AG09309 (cell line): Measurements from ENCODE around the gene PRDM1.
"Not testable (repeated sequence)": the region's sequence is repeated elsewhere in the genome, so short reads cannot be mapped to it uniquely, and the experiment has no call there.

Experiments used
- DNase-seq: peaks from one replicate; pipeline ENCODE4 v3.0.0-alpha.2; 2010; ENCODE audit warnings: low read depth
- H3K4me3 ChIP-seq: 2 replicates; pipeline ENCODE4 v1.5.1; 2011; ENCODE audit warnings: mild to moderate bottlenecking, low read depth, low read length, moderate library complexity; ENCODE audit not compliant: control insufficient read depth
- CTCF ChIP-seq: IDR thresholded peaks from 2 replicates; pipeline ENCODE4 v1.5.1; 2011; ENCODE audit warnings: mild to moderate bottlenecking, low read depth, low read length, inconsistent platforms; ENCODE audit not compliant: insufficient read depth, control insufficient read depth; ENCODE audit errors: missing control alignments

The PRDM1 gene

GRCh38 chr6:106147476-106147875 is 61.3 kb downstream of the PRDM1 start:
- no peak for TF ChIP-seq CTCF
- no peak for DNase-seq
- no peak overlapping the region for H3K4me3 ChIP-seq

GRCh38 chr6:106149472-106150069 is 63.4 kb downstream of the PRDM1 start:
- DNase-seq = no peak
- no peak overlapping the region for H3K4me3 ChIP-seq
- no peak for TF ChIP-seq CTCF

- not testable (repeated sequence) for DNase-seq, H3K4me3 ChIP-seq
Measured at GRCh38 chr6:106152476-106152875, 66.3 kb downstream of the PRDM1 start.

- DNase-seq = no peak
- TF ChIP-seq CTCF = no peak
- H3K4me3 ChIP-seq = no peak overlapping the region
Measured at GRCh38 chr6:106152952-106153351, 66.8 kb downstream of the PRDM1 start.

- H3K4me3 ChIP-seq = no peak overlapping the region
- no peak for TF ChIP-seq CTCF
- no peak for DNase-seq
Measured at GRCh38 chr6:106154326-106154725, 68.2 kb downstream of the PRDM1 start.

- DNase-seq = no peak
- no peak overlapping the region for H3K4me3 ChIP-seq
- TF ChIP-seq CTCF = no peak
Measured at GRCh38 chr6:106155219-106155830, 69.2 kb downstream of the PRDM1 start.

- no peak overlapping the region for H3K4me3 ChIP-seq
- no peak for TF ChIP-seq CTCF
- DNase-seq = no peak
Measured at GRCh38 chr6:106156413-106156812, 70.3 kb downstream of the PRDM1 start.
